ENCODE results near the gene GPR34.
A peak's percentile ranks its signal among the peaks of the same experiment; 100 is the strongest.

Gene GPR34

DNA sequence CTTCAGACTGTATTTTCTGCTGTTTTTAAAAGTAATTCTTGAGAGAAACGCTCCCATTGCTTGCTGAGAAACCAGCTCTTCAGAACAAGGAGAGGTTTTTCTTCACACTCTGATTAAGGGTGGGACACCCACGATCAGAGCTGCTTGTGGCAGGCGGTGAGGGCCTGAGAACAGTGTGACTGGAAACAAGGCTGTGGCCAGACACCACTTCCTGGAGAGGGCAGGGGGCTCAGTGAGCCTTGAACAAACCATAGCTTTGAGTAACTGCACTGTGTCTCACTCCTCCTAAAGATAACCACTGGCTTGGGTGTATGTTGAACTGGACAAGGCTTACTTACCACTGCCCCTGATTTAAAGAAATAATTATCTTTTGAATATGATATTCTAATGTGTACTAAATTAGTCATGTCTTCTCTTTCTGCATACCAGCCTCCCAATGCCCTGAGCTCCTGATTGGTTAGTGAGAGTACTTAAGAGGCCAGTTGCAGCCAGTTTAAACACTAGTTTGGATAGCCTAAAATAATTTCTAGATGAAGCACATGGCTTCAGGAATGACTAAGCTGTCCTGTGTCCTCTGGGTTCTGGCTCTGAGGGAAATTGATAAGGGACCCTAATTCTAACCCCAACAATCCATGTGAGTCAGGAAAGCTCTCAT, 31.5 kb downstream of the GPR34 start:
- no peak overlapping the region for H2AFZ ChIP-seq (ENCODE audit: low read length)
- no peaks in the 10 kb centered on the region for H3K9me2 ChIP-seq (replicated peaks; ENCODE audit: low read depth, low read length)
- H3K4me2 ChIP-seq (ENCODE audit: low read depth, low read length, poor library complexity, severe bottlenecking) = peak overlapping the region; percentile 53
- H3F3A ChIP-seq (ENCODE audit: low read depth) = peaks cover 3% of the 10 kb centered on the region; the same call in 1 of the 2 replicates
- H3K9ac ChIP-seq (ENCODE audit: low read depth, low read length, poor library complexity, severe bottlenecking) = no peak overlapping the region
- H3K4me3 ChIP-seq (ENCODE audit: low read length, poor library complexity, severe bottlenecking) = peak overlapping the region; percentile 20
- H3K36me3 ChIP-seq (ENCODE audit: insufficient read depth, low read length) = no peaks in the 10 kb centered on the region
- H3K9me3 ChIP-seq (ENCODE audit: insufficient read depth, low read depth, low read length) = no peaks in the 10 kb centered on the region
- no peaks in the 10 kb centered on the region for H4K20me1 ChIP-seq (ENCODE audit: insufficient read depth, low read length, poor library complexity, severe bottlenecking)
- H3K79me2 ChIP-seq (ENCODE audit: insufficient read depth, low read length) = no peaks in the 10 kb centered on the region
- H3K4me1 ChIP-seq (ENCODE audit: insufficient read depth, low read length, poor library complexity, severe bottlenecking) = peaks cover 17% of the 10 kb centered on the region
- no peak for TF ChIP-seq EZH2phosphoT487 (IDR thresholded peaks at IDR 0.05; ENCODE audit: borderline replicate concordance)
- TF ChIP-seq, protein P1, sequence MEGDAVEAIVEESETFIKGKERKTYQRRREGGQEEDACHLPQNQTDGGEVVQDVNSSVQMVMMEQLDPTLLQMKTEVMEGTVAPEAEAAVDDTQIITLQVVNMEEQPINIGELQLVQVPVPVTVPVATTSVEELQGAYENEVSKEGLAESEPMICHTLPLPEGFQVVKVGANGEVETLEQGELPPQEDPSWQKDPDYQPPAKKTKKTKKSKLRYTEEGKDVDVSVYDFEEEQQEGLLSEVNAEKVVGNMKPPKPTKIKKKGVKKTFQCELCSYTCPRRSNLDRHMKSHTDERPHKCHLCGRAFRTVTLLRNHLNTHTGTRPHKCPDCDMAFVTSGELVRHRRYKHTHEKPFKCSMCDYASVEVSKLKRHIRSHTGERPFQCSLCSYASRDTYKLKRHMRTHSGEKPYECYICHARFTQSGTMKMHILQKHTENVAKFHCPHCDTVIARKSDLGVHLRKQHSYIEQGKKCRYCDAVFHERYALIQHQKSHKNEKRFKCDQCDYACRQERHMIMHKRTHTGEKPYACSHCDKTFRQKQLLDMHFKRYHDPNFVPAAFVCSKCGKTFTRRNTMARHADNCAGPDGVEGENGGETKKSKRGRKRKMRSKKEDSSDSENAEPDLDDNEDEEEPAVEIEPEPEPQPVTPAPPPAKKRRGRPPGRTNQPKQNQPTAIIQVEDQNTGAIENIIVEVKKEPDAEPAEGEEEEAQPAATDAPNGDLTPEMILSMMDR (conservative IDR thresholded peaks at IDR 0.05; ENCODE audit: low read length) = no peak
- H3K27me3 ChIP-seq (ENCODE audit: insufficient read depth, low read length, poor library complexity, severe bottlenecking) = no peaks in the 10 kb centered on the region

DNA sequence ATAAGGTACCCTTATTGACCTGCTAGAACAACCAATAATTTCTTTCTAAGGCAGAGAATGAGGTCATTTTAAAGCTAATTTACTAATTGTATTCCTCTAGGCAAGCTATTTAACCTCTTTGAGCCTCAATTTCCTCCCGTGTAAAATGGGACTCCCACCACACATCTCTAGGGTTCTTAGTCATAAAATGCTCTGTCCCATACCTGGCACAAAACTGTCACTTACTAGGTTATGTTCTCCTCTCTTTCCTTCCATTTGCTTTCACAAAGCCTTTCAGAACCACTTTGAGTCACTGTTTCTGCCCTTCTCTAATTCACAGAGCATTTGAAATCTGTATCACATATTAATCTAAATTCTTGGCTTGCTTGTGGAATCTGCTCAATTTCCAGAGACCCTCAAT, 32.8 kb downstream of the GPR34 start:
- Histone ChIP-seq H4K20me1 (ENCODE audit: insufficient read depth, low read length, poor library complexity, severe bottlenecking) (no peaks in the 10 kb centered on the region), H3K4me2 (ENCODE audit: low read depth, low read length, poor library complexity, severe bottlenecking) (no peak overlapping the region), H3K9ac (ENCODE audit: low read depth, low read length, poor library complexity, severe bottlenecking) (no peak overlapping the region), H3K4me3 (ENCODE audit: low read length, poor library complexity, severe bottlenecking) (no peak overlapping the region), H3K27me3 (ENCODE audit: insufficient read depth, low read length, poor library complexity, severe bottlenecking) (no peaks in the 10 kb centered on the region), H3K9me3 (ENCODE audit: insufficient read depth, low read depth, low read length) (no peaks in the 10 kb centered on the region), H3F3A (ENCODE audit: low read depth) (peaks cover 3% of the 10 kb centered on the region; the same call in 1 of the 2 replicates), H3K36me3 (ENCODE audit: insufficient read depth, low read length) (no peaks in the 10 kb centered on the region), H3K79me2 (ENCODE audit: insufficient read depth, low read length) (no peaks in the 10 kb centered on the region), H3K4me1 (ENCODE audit: insufficient read depth, low read length, poor library complexity, severe bottlenecking) (peaks cover 17% of the 10 kb centered on the region), H2AFZ (ENCODE audit: low read length) (no peak overlapping the region), H3K9me2 (replicated peaks; ENCODE audit: low read depth, low read length) (no peaks in the 10 kb centered on the region)
- no peak for TF ChIP-seq EZH2phosphoT487 (IDR thresholded peaks at IDR 0.05; ENCODE audit: borderline replicate concordance)

DNA sequence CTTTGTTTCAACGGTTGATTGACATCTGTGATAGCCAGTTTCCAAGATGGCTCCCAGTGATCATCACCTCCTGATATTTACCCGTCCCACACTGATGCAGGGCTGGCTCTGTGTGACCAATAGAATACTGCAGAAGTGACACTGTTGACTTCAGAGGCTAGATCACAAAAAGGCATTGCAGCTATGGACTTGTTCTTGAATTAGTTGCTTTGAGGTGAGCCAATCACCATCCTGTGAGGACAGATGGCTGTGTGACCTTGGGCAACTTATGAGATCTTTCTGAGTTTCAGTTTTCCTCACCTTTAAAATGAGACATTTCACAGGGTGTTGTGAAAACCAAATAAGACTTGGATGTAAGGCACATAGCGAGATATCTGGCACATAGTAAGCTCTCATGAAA, 33.4 kb downstream of the GPR34 start:
- H3K4me1 ChIP-seq (ENCODE audit: insufficient read depth, low read length, poor library complexity, severe bottlenecking) = peaks cover 17% of the 10 kb centered on the region
- H2AFZ ChIP-seq (ENCODE audit: low read length) = no peak overlapping the region
- no peaks in the 10 kb centered on the region for H3K27me3 ChIP-seq (ENCODE audit: insufficient read depth, low read length, poor library complexity, severe bottlenecking)
- no peaks in the 10 kb centered on the region for H3K36me3 ChIP-seq (ENCODE audit: insufficient read depth, low read length)
- H3K4me2 ChIP-seq (ENCODE audit: low read depth, low read length, poor library complexity, severe bottlenecking) = no peak overlapping the region
- H4K20me1 ChIP-seq (ENCODE audit: insufficient read depth, low read length, poor library complexity, severe bottlenecking) = no peaks in the 10 kb centered on the region
- peaks cover 3% of the 10 kb centered on the region; the same call in 1 of the 2 replicates for H3F3A ChIP-seq (ENCODE audit: low read depth)
- TF ChIP-seq, protein P1 (conservative IDR thresholded peaks at IDR 0.05; ENCODE audit: low read length) = no peak
- TF ChIP-seq EZH2phosphoT487 (IDR thresholded peaks at IDR 0.05; ENCODE audit: borderline replicate concordance) = no peak
- no peaks in the 10 kb centered on the region for H3K79me2 ChIP-seq (ENCODE audit: insufficient read depth, low read length)
- H3K9me2 ChIP-seq (replicated peaks; ENCODE audit: low read depth, low read length) = no peaks in the 10 kb centered on the region
- no peak overlapping the region for H3K9ac ChIP-seq (ENCODE audit: low read depth, low read length, poor library complexity, severe bottlenecking)
- no peak overlapping the region for H3K4me3 ChIP-seq (ENCODE audit: low read length, poor library complexity, severe bottlenecking)
- H3K9me3 ChIP-seq (ENCODE audit: insufficient read depth, low read depth, low read length) = no peaks in the 10 kb centered on the region

All from Loucy (cell line).